Measurements from ENCODE around the gene ATG13. TPM values are rescaled to one million over a fixed set of nuclear protein-coding genes. Genes with fewer than 3 reads are reported as not detected.

The ATG13 gene
- polyA plus RNA-seq, 1 of the 3 experiments (the other 2 are of a cell fraction) = 39.4 TPM

GRCh38 chr11:46631676-46632075 lies 14.3 kb downstream of the ATG13 start:
- Histone ChIP-seq H3K79me2 (ENCODE audit: insufficient read depth) (peaks cover 18% of the 10 kb centered on the region; the same call in 1 of the 2 replicates), H3K9me2 (no peaks in the 10 kb centered on the region), H3K9me3 (no peaks in the 10 kb centered on the region), H4K20me1 (ENCODE audit: insufficient read depth) (no peaks in the 10 kb centered on the region), H3K27ac (ENCODE audit: low read depth in 2 of 2, low read length in 1 of 2) (no peak overlapping the region), H3K4me3 (ENCODE audit: low read depth in 2 of 2, low read length in 1 of 2) (no peak overlapping the region), H3K36me3 (replicated peaks in 1 of 2; ENCODE audit: control insufficient read depth in 1 of 2, insufficient read depth in 2 of 2, low read length in 1 of 2) (peaks cover 16 to 33% of the 10 kb centered on the region in 2 experiments), H3F3A (replicated peaks; ENCODE audit: insufficient read depth) (peaks cover 10% of the 10 kb centered on the region), H2AFZ (ENCODE audit: low read depth) (no peak overlapping the region), H3K4me1 (ENCODE audit: control insufficient read depth in 1 of 2, insufficient read depth in 2 of 2, low read depth in 1 of 2, low read length in 1 of 2) (no peaks in the 10 kb centered on the region), H3K4me2 (no peak overlapping the region), H3K27me3 (ENCODE audit: insufficient read depth) (no peaks in the 10 kb centered on the region), H3K9ac (no peak overlapping the region)
- ChIA-PET CTCF (interaction anchor here (0.7 to 2.1 kb wide), 3 partner anchors 13 to 25 kb away, joined by 3 to 7 read pairs (median 3); partner anchors contain the start of gene ATG13), POLR2A (no interaction called here)
- DNase-seq = no peak
- 97% methylated on average over 2 of the region's 2 CpGs for WGBS (ENCODE audit: low lambda C conversion rate)
- TF ChIP-seq FOSL2 (IDR thresholded peaks at IDR 0.05; ENCODE audit: borderline replicate concordance, low read depth) (no peak), TAF1 (IDR thresholded peaks at IDR 0.05; ENCODE audit: borderline replicate concordance, low read depth, low read length) (no peak), PBX3 (IDR thresholded peaks at IDR 0.05) (no peak), ELF1 (IDR thresholded peaks at IDR 0.05) (no peak), USF1 (IDR thresholded peaks at IDR 0.05; ENCODE audit: borderline replicate concordance, low read depth) (no peak), RCOR1 (IDR thresholded peaks at IDR 0.05; ENCODE audit: low read length) (no peak), USF2 (IDR thresholded peaks at IDR 0.05; ENCODE audit: borderline replicate concordance, low read depth, low read length) (no peak), CHD2 (IDR thresholded peaks at IDR 0.05; ENCODE audit: low read length, partially characterized antibody) (no peak), FOXJ3 (CRISPR knock-in tag; IDR thresholded peaks at IDR 0.05) (no peak), YY1 (IDR thresholded peaks at IDR 0.05; ENCODE audit: low read depth) (no peak), CTCF (IDR thresholded peaks at IDR 0.05) (no peak), RXRA (IDR thresholded peaks at IDR 0.05; ENCODE audit: borderline replicate concordance, low read depth) (no peak), REST (IDR thresholded peaks at IDR 0.05; ENCODE audit: low read depth, low read length) (no peak), JUND (IDR thresholded peaks at IDR 0.05) (no peak), GATA2 (CRISPR knock-in tag; IDR thresholded peaks at IDR 0.05) (no peak), GABPA (IDR thresholded peaks at IDR 0.05; ENCODE audit: low read depth) (no peak)

Data from SK-N-SH (cell line).